Inferior parietal cortex (tissue), 1 donor: Measurements from ENCODE around the gene COA5.

ENCODE experiments used
- DNase-seq: peaks from one replicate; pipeline ENCODE4 v3.0.0-alpha.2; 2016; ENCODE audit errors: extremely low spot score

Gene COA5

DNA sequence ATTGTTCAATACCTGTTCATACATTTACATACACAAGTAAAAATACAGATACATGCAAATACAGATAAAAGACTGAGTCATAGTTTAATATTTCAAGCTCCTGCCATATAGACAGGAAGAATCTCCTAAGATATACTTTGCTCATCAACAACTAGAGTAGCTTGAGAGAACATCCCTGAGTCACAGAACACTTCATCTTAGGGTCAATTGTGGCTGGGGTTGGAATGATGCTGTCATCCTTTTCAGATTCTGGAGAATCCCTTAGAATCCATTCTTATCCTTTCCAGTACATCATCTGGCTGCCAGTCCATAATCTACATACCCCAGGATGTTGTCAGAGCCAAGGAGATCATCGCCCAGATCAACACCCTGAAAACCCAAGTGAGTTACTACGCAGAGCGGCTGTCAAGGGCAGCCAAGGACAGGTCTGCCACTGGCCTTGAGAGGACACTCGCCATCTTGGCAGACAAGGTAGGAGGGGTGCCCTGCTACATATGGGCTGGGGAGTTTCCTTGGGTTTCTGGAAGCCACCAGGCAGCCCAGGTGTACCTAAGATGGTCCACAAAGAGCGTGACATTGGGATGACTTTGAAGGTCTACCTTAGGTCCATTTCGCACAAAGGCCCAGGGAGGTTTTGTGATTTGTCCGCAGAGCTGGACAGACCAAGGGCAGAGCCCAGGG lies 55.7 kb downstream of the COA5 start:
- no peak for DNase-seq

GRCh38 chr2:98551316-98551715 lies 57.0 kb downstream of the COA5 start:
- DNase-seq = no peak

DNA sequence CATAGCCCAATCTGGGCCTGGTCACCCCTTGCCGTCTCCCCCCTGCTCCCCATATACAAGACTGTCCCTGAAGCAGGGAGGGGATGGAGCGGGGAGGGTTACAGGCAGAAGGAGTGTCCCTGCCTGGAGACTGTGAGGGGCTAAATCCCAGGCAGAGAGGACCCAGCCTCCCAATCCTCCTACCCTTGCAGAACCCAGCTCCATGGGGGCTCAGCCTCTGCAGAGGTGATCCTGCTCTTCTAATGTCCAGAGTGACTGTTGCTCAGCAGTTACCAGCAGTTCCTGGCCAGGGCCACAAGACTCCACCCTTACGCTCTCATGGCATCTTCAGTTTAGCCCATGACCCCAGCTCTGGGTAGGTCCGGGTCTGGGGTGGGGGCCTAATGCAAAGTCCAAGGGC lies 58.1 kb downstream of the COA5 start:
- DNase-seq = no peak
